GM21723 (cell line): ENCODE data around the gene CREB3L1.
"Not testable (repeated sequence)": the region's sequence is repeated elsewhere in the genome, so short reads cannot be mapped to it uniquely, and the experiment has no call there.

ENCODE experiments used
- ATAC-seq: cut with Tn5 transposase; IDR thresholded peaks from one replicate; pipeline ENCODE4 v1.9.1; 2021; ENCODE audit warnings: mild to moderate bottlenecking, moderate library complexity; ENCODE audit not compliant: unreplicated experiment

Gene CREB3L1

DNA sequence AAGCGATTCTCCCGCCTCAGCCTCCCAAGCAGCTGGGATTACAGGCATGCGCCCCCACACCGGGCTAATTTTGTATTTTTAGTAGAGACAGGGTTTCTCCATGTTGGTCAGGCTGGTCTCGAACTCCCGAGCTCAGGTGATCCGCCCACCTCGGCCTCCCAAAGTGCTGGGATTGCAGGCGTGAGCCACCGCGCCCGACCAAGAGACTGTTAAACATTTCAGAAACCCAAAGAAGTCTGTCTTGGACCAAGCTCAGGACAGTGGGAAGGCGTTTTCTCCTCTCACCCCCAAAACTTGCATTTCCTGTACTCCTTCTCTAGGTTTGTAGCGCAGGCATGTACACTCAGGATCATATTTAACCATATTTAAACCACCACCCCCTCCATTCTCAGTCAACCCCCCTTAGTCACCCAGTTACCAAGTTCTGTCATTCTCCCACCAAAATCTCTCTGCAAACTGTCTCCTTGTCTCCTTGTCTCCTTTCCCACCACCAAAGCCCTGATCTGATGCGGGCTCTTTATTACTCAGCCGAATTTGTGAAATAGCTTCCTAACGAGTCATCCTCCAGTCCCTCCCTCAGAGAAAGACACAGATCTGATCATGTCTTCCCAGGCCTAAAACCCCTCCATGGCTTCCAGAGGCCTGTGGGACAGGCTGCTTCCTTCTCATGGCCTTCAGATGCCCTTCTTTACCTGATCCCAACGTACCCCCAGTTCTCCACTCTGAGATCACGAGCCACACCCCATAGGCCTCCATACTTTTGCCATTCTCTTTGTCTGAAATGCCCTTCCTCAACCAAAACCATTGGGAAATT lies 29.0 kb upstream of the CREB3L1 start:
- ATAC-seq: no peak

DNA sequence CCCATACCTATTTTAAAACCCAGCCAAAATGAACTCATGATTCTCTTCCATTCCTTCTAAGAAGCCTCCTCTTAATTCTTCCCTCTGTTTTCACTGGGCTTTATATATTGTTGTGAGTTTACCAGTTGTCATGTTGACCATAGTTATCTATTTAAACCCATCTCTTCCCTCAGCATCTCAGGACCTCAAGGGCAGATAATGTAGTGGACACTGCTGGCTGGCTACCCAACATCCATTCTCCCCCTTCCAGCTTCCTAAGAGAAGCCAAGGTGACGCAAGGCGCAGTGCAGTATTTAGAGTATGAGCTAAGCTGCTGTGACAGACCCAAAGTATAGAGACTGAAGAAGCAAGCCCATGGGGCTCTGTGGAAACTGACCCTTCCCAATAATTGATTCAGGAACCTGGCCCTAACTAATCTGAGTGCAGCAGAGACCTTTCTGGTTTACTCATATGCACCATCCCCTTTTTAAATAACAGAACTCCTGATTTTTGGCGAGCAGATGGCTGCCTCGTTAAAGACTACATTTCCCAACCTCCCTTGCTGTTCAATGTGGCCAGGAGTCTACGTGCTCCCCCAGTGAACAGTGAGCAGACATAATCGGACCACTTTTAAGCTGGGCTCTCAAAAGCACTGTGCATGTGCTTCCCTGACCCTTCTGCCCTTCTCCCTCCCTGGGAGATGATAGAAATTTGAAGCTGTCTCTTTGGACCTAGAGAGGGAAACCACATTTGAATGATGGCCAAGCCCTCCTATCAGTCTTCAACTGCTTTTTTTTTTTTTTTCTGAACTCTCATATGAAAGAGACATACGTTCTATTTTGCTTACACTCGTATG lies 28.1 kb upstream of the CREB3L1 start:
- ATAC-seq: no peak

DNA sequence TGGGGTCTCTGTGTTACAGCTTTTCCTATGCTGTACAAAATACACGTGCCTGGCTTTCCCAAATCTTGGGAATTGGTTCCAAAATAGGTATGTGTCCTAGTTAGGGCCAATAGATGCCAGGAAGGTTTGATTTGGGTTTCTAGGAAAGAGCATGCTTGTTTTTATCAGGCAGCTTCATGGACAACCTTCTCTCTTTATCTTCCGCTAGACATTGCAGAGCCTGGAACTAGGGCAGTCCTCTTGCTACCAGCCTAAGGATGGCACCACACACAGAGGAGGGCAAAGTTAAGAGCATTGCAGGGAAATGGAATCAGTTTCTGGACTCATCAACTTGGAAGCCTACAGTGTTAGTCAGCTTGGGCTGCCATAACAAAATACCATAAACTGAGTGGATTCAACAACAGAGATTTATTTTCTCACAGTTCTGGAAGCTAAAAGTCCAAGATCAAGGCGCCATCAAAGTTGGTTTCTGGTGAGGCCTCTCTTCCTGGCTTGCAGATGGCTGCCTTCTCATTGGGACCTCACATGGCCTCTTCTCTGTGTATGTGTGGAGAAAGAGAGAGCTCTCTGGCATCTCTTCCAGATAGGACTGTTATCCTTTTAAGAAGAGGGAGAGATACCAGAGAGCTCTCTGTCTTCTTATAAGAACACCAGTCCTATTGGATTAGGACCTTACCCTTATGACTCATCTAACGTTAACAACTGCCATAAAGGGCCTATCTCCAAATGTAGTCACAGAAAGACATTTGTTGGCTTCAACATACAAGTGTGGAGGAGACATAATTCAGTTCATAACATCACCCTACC lies 27.3 kb upstream of the CREB3L1 start:
- no peak for ATAC-seq

DNA sequence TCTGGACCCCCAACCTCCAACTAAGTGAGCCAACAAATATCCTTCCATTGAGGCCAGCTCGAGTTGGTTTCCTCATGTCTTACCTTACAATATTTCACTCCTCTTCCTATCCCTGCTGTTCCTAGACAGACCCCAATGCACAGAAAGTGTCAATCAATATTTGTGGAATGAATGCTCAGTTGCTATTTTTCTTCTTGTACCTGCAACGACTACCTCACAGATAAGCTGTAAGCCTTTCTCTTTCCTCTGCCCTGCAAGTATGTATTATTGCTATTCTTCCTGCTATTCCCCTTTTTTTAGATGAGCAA lies 26.8 kb upstream of the CREB3L1 start:
- no peak for ATAC-seq

DNA sequence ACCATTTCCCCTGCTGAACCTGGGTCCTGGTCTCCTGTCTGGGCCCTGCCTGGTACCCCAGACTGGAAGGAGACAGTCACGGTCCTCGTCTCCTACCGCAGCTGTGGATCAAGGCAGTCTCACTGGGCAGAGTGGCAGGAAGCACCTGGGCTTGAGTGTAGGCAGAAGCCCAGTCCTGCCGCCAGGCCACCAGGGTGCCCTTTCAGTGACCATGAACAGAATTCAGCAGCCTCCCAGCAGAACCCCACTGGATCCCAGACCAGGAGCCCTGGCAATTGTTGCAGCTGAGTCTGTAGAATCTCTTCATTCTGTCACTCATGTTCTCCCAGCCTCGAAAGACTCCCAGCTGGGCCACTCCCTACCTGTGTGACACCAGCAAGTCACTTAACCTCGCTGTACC lies 25.5 kb upstream of the CREB3L1 start:
- ATAC-seq: no peak

DNA sequence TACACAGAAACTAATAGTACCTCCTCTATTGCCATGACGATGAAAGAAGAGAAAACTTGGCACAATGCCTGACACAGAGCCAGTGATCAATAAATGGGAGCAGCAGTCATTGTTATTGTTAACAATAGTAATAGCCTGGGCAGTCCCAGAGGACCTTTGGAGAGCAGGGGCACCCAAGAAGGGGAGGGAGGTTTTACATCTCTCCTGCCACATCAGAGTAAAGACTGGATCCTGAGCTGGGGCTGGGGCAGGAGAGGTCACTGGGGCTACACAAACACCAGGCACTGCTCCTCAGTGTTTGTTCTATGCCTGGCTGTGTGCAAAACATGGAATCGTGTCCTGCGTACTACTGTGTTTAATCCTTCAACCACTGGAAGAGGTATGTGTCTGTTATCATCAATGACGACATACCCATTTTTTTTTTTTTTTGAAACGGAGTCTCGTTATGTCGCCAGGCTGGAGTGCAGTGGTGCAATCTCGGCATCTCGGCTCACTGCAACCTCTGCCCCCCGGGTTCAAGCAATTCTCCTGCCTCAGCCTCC lies 25.0 kb upstream of the CREB3L1 start:
- ATAC-seq: no peak

DNA sequence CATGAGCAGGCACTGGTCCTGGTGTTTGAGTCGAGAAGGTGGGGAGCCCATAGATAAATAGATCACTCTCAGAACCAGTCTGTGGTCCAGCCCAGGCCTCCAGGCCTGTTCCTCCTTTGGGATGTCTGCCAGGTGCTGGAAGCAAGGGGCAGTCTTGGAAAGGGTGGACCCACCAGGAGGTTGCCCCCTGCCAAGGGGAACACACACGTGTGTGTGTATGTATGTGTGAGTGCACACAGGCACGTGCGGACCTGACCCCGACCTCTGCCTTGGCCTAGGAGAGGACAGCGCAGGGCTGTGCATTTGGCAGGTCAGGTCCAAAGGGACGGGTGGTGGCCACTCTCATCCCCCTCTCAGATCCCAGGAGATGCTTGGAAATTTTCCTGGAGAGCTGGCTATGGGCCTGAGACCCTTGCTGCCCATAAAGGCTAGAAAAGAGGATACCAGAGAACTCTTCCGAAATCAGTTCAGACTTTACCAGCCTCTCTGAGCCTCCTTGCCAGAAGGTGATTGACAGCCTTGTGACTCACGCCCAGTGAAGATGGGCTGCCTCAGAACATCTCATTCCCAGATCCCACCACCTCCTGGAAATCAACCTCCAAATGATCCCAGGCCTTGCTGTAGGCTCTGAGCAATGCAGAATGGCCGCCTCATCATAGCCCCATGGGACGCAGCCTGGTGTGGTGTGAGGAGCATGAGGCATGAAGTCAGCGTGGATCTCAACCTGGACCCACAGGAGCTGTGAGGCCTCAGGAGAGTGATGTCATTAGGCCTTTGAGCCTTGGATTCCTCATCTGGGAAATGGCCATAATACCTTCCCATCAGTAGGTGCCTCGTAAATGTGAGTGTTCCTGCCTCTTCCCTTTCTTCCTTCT lies 24.0 kb upstream of the CREB3L1 start:
- ATAC-seq: no peak

DNA sequence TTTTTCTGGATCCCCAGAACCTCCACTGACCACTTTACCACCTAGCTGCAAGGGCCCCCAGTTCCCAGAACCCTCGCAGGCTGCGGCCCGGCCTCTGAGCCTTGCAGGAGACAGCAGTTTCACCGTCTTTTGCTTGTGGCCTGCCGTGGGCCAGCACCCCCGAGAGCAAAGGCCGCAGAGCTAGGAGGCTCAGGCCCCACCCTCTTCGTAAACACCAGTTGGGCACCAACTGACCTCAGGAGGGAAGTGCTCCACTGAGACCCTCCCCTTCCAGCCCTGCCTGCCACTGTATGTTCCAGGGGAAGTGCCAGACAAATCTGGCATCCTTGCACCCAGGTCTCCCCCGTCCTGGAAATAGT lies 23.4 kb upstream of the CREB3L1 start:
- no peak for ATAC-seq

DNA sequence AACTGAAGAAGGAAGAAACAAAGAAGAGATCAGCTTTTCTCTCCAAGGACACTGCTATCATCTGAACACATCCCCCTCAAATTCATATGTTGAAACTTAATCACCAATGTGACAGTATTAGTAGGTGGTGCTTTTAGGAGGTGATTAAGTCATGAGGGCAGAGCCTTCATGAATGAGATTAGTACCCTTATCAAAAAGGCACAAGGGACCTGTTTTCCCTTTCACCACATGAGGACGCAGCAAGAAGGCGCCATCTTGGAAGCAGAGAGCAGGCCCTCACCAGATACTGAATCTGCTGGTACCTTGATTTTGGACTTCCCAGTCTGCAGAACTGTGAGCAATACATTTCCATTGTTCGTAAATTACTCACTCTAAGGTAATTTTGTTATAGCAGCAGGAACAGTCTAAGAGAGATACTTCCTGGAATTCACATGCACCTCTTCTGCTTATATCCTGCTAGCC lies 20.9 kb upstream of the CREB3L1 start:
- no peak for ATAC-seq

DNA sequence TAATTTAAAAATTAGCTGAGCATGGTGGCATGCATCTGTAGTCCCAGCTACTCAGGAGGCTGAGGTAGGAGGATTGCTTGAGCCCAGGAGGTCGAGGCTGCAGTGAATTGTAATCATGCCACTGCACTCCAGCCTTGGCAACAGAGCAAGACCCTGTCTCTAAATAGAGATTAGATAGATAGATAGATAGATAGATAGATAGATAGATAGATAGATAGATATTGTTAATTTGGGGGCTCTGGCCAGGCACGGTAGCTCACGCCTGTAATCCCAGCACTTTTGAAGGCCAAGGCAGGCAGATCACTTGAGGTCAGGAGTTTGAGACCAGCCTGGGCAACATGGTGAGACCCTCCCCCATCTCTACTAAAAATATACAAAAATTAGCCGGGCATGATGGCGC lies 18.1 kb upstream of the CREB3L1 start:
- ATAC-seq: not testable (repeated sequence)

DNA sequence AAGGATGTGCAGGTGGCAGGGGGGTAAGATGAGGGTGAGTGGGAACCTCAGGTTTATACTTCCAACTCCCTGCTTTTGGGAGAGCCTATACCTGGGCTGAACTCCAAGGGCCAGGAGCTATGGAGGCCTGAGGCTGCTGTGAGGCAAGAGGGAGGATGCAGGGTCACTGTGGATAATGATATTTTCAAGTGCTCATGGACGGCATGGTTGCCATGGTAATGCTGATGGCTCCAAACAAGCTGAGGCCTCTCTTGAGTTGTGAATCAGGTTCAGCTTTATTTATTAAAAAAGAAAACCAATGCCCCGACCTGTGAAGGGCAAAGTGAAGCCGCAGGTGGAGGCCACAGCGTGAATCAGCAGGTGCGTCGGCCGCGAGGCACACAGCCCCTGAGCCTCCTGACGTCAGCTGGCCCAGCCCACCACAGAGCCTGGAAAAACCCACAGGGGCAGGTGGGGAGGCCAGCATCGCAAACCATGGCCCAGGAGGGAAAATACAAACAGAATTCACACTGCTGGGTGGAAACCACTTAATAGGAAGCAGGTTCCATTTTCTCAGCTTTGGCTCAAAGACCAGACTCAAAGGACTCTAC lies 17.4 kb upstream of the CREB3L1 start:
- no peak for ATAC-seq

DNA sequence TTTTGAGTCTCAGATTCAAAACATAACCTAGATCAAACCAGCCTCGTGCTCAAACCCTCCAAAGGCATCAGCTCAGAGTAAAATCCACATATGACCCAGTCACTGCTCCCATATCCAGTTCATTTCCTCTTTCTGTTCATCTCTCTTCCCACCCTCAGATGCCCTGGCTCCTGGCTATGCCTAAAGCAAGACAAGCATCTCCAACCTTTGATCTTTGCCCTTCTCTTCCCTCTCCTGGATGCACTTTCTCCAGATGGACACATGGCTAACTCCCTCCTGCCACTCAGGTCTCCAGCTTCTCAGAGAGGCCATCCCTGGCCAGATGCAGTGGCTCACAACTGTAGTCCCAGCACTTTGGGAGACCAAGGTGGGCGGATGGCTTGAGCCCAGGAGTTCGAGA lies 14.3 kb upstream of the CREB3L1 start:
- ATAC-seq: no peak

DNA sequence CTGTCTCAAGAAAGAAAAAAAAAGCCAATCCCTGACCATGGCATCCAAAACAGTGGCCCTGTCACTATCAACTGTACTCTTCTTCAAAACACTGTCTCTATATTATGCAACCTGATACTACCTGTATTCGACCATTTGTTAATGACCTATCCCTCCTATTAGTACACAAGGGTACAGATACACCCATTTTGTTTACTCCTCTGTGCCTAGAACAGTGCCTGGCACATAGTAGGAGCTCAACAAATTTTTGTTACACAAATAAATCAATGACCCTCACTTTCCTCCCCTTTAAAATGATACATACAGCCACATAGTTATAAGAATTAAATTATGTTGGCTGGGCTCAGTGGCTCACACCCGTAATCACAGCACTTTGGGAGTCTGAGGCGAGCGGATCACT lies 13.4 kb upstream of the CREB3L1 start:
- ATAC-seq: no peak

DNA sequence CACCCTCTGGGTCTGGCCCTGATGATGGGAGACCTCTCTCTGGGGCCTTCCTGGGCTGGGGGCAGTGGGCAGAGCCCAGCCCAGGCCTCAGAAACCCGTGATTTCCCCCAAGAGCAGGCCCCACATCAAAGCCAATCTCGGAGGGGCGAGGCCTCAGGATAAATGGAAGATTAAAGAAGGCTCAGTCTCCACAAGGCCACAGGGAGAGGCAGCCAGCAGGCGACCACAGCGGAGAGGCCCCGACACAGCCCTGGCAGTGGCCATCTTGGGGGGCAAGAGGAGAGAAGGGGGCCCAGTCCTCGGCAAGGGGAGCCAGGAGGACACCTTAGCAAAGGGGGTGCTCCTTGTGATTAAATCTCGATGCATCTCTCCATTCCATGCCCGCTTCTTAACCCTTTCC lies 12.5 kb upstream of the CREB3L1 start:
- ATAC-seq: no peak

DNA sequence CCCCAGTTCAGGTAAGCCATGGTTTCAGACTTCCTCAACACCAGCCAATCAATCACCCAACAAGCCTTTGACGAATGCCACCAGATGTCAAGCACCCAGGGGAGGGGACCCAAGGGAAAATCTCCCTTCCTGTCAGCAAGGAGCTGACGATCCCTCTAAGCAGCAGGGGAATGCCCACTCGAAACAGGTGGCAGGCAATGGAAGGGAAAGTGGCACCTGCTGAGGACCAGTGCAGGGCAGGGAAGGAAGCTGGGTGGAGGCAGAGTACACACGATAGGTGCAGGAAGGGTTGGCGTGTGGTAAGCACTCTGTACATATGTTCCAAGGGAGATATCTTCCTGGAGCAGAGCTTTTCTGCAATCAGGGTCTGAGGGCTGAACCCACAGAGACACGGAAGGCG lies 11.7 kb upstream of the CREB3L1 start:
- no peak for ATAC-seq

DNA sequence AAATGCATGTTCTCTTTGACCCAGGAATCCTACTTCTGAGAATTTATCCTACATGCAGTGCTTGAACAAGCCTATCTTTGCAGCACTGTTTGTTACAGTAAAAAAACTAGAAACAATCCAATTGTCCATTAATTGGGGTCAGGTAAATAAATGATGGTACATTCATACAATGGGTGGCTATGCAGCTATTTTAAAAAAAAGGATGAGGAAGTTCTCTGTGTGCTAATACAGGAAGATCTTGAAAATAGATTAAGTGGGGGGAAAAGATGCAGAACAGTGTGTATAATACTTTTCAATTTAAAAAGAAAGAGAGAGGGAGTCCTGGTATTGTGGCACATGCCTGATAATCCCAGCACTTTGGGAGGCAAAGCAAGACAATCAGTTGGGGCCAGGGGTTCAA lies 9.5 kb upstream of the CREB3L1 start:
- no peak for ATAC-seq

DNA sequence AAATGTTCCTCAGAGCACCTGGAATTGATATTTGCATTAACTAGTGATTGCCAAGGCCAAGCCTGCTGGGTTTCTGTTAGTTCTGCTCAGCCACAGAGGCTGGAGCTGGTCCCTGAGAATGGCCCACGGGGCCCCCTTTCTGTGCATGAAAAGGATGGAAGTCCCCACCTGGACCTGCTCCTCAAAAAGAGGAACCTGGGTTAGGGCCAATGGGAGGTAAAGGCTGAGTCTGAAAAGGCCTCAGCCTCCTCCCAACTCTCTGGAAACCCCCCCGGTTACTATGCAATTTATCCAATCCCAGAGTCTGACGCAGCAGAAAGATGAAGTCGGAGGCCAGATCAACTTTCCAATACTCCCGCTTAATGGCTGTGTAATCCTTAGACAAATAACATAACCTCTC lies 6.8 kb upstream of the CREB3L1 start:
- ATAC-seq: no peak

DNA sequence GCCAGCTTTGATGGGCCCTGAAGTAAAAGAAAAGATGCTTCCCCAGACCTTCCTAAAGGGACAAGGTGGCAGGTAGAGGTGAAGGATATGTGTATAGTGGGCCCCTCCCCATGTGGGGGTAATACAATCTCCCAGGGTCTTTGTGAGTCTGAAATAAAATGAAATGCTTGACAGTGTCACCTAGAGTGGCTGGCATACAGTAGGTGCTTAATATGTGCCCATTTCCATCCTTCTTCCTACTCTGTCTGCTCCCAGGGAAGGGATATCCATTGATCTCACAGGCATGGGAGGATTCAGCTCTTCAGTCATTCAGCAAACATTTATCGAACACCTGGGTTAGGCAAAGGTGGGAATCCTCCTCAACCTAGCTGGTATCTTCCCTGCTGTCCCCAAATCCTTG lies 6.1 kb upstream of the CREB3L1 start:
- ATAC-seq: no peak

DNA sequence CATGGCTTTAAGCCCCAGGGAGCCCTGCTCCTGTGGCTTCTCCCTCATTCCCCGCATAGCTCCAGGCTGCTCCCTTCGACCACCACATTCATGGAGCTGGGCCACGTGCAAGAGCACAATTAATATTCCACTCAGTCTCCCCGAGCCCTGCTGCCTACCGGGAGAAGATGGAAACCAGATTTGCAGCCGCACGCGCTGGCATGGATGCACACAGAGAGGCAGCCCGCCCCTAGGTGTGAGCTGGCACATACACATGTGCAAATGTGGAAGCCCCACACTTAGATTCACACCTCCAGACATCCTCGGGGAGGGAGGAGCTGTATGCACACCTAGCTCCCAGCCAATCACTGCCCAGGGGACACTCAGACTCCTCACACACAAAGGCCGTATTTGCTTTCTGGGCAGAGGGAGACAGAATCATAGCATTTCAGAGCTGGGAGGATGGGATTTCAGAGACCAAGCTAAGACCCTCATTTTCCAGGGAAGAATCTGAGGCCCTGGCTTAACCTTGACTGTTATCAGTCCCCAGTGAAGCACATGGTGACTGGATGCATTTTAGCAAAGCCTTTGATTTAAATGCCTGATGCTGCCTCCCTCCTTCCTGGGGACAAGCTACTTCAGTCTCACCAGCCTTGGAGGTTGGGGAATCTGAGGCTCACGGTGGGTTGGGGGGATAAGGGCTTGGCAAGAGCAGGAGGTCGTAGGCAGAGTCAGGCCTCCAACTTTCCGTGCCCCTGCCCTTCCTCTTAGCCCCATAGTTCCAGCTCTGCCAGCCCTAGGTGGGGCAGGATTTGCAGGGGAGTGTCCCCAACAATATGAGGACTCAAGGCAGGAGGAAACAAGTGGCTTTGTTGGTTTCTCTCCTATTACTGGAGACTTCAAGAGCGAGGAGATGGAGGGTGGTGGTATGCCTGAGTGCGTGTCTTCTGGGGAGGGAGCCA lies 5.3 kb upstream of the CREB3L1 start:
- no peak for ATAC-seq
